ENCODE measurements around the gene TCF15. TPM values are rescaled to one million over a fixed set of nuclear protein-coding genes. Genes with fewer than 3 reads are reported as not detected.

Gene TCF15
- not detected for total RNA-seq

DNA sequence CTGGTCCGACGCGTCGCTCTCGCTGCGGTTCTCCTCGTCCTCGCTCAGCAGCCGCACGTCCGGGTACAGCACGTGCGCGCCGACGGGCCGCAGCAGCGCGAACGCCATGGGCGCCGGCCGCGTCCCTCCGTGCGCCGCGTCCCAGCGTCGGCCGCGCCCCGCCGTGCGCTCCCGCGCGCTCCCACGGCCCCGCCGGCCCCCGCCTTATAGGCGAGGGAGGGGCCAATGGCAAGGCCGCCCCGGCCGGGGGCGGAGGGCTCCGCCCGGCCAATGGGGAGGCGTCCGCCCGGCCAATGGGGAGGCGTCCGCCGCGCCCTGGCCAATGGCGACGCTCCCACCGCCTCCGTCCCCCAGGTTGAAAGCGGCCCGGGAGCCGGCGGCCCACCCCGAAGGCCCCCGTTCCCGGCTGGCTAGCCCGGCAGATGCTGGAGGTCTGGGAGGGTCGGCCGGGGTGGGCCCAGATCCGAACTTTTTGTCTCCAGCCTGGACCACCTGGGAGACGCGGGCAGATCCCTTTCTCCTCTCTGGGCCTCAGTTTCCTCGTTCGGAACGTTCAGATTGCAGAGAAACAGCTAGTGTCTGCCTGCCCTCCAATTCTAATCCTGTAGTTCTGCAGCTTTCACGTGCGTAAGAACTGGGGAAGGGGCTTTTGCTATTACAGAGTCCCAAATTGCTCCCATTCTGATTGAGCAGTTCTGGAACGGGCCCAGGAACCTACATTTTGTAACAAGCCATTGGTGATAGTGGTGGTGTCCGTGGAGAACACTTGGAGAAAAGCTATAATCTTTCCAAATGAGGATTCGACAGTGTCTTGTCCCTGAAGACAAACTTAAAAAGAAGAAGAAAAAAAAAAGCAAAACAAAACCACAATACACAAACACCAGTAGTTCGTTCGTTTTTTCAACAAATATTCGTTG is at the start of gene TCF15:
TCF15 (minus strand) TSS at position 180 of the 917 bp plus-strand sequence; CDS start at position 108, 72 bp downstream.
- peaks cover 4% of the 10 kb centered on the region for H3K4me1 ChIP-seq (ENCODE audit: insufficient read depth, low read length)
- H3K4me3 ChIP-seq (ENCODE audit: low read length), result no peak within 1 kb of the TSS
- no peaks in the 10 kb centered on the region for H3K9me3 ChIP-seq (ENCODE audit: low read depth, low read length)
- H3K27me3 ChIP-seq (ENCODE audit: insufficient read depth, low read length), result peaks cover 45% of the 10 kb centered on the region

DNA sequence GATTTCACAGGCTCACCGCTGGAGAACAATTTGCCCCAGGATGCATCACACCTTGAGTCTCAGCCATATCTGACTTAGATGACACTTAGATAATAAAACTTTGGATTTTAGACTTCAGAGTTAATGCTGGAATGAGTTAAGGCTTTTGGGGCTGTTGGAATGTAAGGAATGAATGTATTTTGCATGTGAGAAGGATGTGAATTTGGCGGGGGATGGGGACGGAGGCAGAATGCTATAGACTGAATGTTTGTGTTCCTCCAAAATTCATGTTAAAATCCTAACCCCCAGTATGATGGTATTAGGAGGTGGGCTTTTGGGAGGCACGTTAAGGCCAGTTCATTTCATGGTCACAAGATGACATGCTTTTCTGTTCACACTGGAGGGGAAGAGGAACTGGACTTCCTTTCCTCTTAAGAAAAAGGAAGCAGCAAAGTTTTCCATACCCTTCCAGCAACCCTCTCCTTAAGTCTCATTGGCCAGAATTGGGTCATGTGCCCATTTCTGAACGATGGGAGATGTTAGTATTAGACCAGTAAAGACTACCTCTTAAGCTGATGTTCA is 48.7 kb upstream of the TCF15 start:
- Histone ChIP-seq H3K4me1 (ENCODE audit: insufficient read depth, low read length) (peaks cover 66% of the 10 kb centered on the region), H3K27me3 (ENCODE audit: insufficient read depth, low read length) (peaks cover 8% of the 10 kb centered on the region), H3K4me3 (ENCODE audit: low read length) (no peak overlapping the region), H3K9me3 (ENCODE audit: low read depth, low read length) (no peaks in the 10 kb centered on the region)

DNA sequence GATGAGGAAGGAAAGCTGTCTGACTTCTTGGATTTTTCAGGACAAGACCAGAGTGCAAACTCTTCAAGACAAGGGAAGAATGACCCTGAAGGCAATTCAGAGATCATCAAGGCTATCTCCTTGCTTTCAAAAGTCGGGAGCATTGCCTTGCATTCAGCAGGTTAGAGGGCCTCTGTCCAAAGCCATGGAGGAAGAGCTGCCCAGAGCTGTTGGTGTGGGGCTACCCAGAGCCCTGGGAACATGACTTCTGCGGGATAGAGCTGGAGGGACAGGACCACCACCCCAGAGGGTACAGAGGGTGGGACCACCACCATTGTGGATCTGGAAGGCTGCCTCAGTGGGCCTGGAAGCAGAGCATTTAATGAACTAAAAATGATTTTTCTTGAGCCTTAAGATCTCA is 48.1 kb upstream of the TCF15 start:
- no peak overlapping the region for H3K4me3 ChIP-seq (ENCODE audit: low read length)
- peaks cover 64% of the 10 kb centered on the region for H3K4me1 ChIP-seq (ENCODE audit: insufficient read depth, low read length)
- peaks cover 7% of the 10 kb centered on the region for H3K27me3 ChIP-seq (ENCODE audit: insufficient read depth, low read length)
- H3K9me3 ChIP-seq (ENCODE audit: low read depth, low read length), result no peaks in the 10 kb centered on the region

GRCh38 chr20:655726-656624 is 45.9 kb upstream of the TCF15 start:
- Histone ChIP-seq H3K4me3 (ENCODE audit: low read length) (no peak overlapping the region), H3K4me1 (ENCODE audit: insufficient read depth, low read length) (peaks cover 62% of the 10 kb centered on the region), H3K9me3 (ENCODE audit: low read depth, low read length) (no peaks in the 10 kb centered on the region), H3K27me3 (ENCODE audit: insufficient read depth, low read length) (no peaks in the 10 kb centered on the region)

DNA sequence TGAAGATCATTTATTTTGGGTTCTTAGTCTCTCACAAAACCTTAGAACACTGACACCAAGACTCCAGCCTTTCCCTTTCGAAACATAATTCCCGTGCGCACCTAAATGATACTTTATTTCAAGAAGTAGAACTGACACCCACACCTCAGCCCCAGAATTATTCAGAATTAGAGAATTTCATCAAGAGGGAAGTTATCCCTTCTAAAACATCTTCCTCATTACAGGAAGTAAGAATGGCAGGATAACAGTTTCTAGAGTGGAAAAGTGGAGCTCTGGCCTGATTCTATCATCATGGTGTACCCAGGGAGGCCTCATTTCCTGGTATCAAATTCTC is 44.3 kb upstream of the TCF15 start:
- Histone ChIP-seq H3K9me3 (ENCODE audit: low read depth, low read length) (no peaks in the 10 kb centered on the region), H3K27me3 (ENCODE audit: insufficient read depth, low read length) (no peaks in the 10 kb centered on the region), H3K4me1 (ENCODE audit: insufficient read depth, low read length) (peaks cover 46% of the 10 kb centered on the region), H3K4me3 (ENCODE audit: low read length) (no peak overlapping the region)

GRCh38 chr20:653590-654416 is 43.7 kb upstream of the TCF15 start:
- H3K4me1 ChIP-seq (ENCODE audit: insufficient read depth, low read length), result peaks cover 41% of the 10 kb centered on the region
- no peaks in the 10 kb centered on the region for H3K9me3 ChIP-seq (ENCODE audit: low read depth, low read length)
- H3K27me3 ChIP-seq (ENCODE audit: insufficient read depth, low read length), result no peaks in the 10 kb centered on the region
- H3K4me3 ChIP-seq (ENCODE audit: low read length), result peak overlapping the region; percentile 47

DNA sequence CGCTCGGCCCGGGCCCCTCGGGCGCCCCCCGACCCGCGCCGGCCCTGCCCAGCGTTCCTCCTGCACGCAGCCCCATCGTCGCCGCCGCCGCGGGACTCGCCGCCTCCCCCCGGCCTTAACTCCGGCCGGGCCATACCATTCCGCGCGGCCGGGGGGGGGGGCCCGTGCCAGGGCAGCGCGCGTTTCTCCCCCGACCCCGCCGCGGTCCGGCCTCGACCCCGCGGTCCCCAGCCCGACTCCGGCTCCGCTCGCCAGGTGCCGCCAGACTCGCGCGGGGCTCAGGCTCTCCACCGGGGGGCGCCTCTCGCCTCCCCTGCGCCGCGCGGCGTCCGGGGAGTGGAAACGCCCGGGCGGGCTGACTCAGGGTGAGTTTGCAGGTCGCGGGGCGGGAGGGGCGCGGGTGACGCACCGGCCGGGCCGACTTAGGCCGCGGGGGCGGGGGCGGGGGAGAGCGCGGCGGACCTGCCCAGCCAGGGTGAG is 43.0 kb upstream of the TCF15 start, which contains the start of gene SRXN1:
SRXN1 (minus strand) TSS at position 91 of the 480 bp plus-strand sequence; CDS start at position 76, 15 bp downstream.
- Histone ChIP-seq H3K4me3 (ENCODE audit: low read length) (peak within 1 kb of the TSS; percentile 47), H3K9me3 (ENCODE audit: low read depth, low read length) (no peaks in the 10 kb centered on the region), H3K4me1 (ENCODE audit: insufficient read depth, low read length) (peaks cover 34% of the 10 kb centered on the region), H3K27me3 (ENCODE audit: insufficient read depth, low read length) (no peaks in the 10 kb centered on the region)

GRCh38 chr20:652615-653109 is 42.6 kb upstream of the TCF15 start:
- Histone ChIP-seq H3K27me3 (ENCODE audit: insufficient read depth, low read length) (no peaks in the 10 kb centered on the region), H3K4me1 (ENCODE audit: insufficient read depth, low read length) (peaks cover 31% of the 10 kb centered on the region), H3K9me3 (ENCODE audit: low read depth, low read length) (no peaks in the 10 kb centered on the region), H3K4me3 (ENCODE audit: low read length) (peak overlapping the region; percentile 47)

GRCh38 chr20:651713-652614 is 41.9 kb upstream of the TCF15 start:
- Histone ChIP-seq H3K4me1 (ENCODE audit: insufficient read depth, low read length) (peaks cover 31% of the 10 kb centered on the region), H3K9me3 (ENCODE audit: low read depth, low read length) (no peaks in the 10 kb centered on the region), H3K27me3 (ENCODE audit: insufficient read depth, low read length) (no peaks in the 10 kb centered on the region), H3K4me3 (ENCODE audit: low read length) (peak overlapping the region; percentile 47)

GRCh38 chr20:650954-651353 is 40.8 kb upstream of the TCF15 start:
- H3K27me3 ChIP-seq (ENCODE audit: insufficient read depth, low read length), result no peaks in the 10 kb centered on the region
- no peaks in the 10 kb centered on the region for H3K9me3 ChIP-seq (ENCODE audit: low read depth, low read length)
- H3K4me1 ChIP-seq (ENCODE audit: insufficient read depth, low read length), result peaks cover 33% of the 10 kb centered on the region
- no peak overlapping the region for H3K4me3 ChIP-seq (ENCODE audit: low read length)

DNA sequence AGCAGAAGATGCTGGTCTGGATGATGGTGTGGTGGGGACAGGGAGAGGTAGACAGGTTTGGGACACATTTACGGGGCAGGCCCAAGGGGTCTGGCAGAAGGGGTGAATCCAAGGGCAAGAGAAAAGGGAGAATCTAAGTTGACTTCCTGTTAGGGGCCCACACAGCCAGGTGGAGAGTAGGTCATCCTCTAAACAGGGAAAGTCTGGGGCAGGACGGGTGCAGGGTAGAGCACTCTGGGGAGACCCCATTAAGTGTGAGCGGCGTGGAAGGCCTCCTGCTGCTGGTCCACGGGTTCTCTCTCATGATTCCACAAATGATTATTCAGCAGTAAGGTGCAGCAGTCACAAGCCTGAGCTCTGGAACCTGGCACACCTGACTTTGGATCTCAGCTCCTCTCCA is 40.2 kb upstream of the TCF15 start:
- H3K9me3 ChIP-seq (ENCODE audit: low read depth, low read length), result no peaks in the 10 kb centered on the region
- H3K4me1 ChIP-seq (ENCODE audit: insufficient read depth, low read length), result peaks cover 39% of the 10 kb centered on the region
- no peaks in the 10 kb centered on the region for H3K27me3 ChIP-seq (ENCODE audit: insufficient read depth, low read length)
- H3K4me3 ChIP-seq (ENCODE audit: low read length), result no peak overlapping the region

GRCh38 chr20:647479-648019 is 37.4 kb upstream of the TCF15 start:
- no peaks in the 10 kb centered on the region for H3K9me3 ChIP-seq (ENCODE audit: low read depth, low read length)
- H3K4me1 ChIP-seq (ENCODE audit: insufficient read depth, low read length), result peaks cover 23% of the 10 kb centered on the region
- H3K4me3 ChIP-seq (ENCODE audit: low read length), result no peak overlapping the region
- peaks cover 11% of the 10 kb centered on the region for H3K27me3 ChIP-seq (ENCODE audit: insufficient read depth, low read length)

DNA sequence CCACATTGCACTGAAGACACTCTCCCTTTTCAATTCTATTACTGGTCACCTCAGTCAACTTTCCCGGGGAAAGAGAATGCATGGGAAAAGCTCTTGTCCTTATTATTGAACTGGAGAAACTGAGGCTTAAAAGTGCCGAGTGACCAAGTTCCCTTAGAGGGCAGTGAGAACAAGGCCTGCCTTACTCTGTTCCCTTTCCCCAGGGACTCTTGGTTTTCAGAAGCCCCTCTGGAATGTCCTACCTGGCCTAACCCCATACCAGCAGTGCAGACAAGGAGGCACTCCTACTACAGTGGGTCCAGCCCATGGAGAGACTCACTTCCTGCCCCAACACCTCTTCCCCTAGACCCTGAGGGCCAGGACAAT is 36.7 kb upstream of the TCF15 start:
- Histone ChIP-seq H3K4me3 (ENCODE audit: low read length) (no peak overlapping the region), H3K9me3 (ENCODE audit: low read depth, low read length) (no peaks in the 10 kb centered on the region), H3K27me3 (ENCODE audit: insufficient read depth, low read length) (peaks cover 11% of the 10 kb centered on the region), H3K4me1 (ENCODE audit: insufficient read depth, low read length) (peaks cover 17% of the 10 kb centered on the region)

All from mononuclear cell (primary cell).